Muscle of arm (tissue), 12 donors: ENCODE measurements around the gene ABHD2. TPM values are rescaled to one million over a fixed set of nuclear protein-coding genes. Genes with fewer than 3 reads are reported as not detected.
"Not testable (repeated sequence)": the region's sequence is repeated elsewhere in the genome, so short reads cannot be mapped to it uniquely, and the experiment has no call there.

ENCODE experiments used
- DNase-seq: peaks from one replicate; pipeline ENCODE4 v3.0.0-alpha.2; 2013
- polyA plus RNA-seq, 12 donors: library from polyadenylated mRNA; unstranded; fragments of 120-200 nt; gene quantifications; one replicate each; pipeline ENCODE4 v1.2.1, GENCODE V29; 2013; ENCODE audit not compliant: insufficient read length in 12 of 12

Gene ABHD2
- polyA plus RNA-seq, 12 donors: 17.1 to 28.5 (median 23.2) TPM; not detected in 1

- no peak for DNase-seq
These were observed 129.6 kb downstream of the ABHD2 start for GRCh38 chr15:89217686-89218376.

- DNase-seq: no peak
These were observed 130.3 kb downstream of the ABHD2 start for GRCh38 chr15:89218531-89218930.

- no peak for DNase-seq
These were observed 133.3 kb downstream of the ABHD2 start, which contains the start of gene RLBP1 for GRCh38 chr15:89221543-89221942. Gene RLBP1 (minus strand): TSS chr15:89221579. CDS start chr15:89218975, 2,604 bp downstream.

GRCh38 chr15:89225588-89225987 is 137.3 kb downstream of the ABHD2 start:
- DNase-seq: no peak

DNA sequence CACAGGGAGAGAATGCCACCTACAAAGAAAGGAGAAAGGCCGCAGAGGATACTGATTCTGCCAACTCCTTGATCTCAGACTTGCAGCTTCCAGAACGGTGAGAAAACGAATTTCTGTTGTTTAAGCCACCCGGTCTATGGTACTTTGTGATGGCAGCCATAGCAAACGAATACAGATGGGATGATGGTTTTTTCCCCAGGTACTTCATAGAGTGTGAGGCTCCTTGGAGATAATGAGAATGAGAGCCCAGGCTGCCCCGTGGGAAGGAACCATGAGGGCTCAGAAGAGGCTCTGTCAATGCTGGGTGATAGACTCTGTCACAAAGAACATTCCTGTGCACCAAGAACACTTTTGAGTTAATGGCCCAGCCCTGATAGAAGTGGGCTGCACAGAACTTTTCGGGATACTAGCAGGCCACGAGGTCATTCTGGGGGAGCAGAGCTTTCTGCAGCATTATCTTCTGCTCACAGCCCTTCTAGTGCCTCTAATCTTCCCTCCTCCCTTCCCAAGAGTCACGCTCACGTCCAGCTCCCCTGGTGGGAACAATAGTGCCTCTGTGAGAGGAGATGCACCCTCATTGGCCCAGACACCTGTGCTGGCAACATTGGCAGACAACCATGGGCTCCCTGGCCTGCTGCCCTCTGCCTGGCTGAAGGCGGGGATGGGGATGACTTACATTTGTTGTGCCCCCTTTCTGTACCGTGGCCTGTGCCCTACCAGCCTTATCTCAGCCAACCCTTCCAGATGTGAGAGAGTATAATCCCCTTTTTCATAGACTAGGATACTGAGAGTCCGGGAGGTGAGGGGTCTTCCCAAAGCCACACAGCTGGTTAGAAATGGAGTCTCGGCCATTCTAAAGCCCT is 138.3 kb downstream of the ABHD2 start:
- DNase-seq: no peak

DNA sequence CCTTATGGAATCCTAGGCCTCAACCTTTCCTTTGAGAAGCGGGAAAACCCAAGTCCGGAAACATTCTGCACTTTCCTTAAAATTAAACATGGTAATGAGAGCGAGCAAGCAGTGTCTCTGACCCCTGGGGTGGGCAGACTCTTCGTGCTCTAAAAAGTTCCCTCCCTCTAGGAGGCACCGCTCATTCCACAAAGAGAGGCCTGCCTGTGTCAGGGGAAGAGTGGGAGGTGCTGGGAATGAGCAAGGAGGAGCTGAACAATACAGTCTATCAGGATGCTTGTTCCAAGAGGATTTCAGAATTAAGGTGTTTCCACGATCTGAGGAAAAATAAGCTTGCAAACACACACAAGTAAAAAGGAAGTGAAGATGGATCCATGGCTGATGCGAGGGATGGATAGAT is 139.2 kb downstream of the ABHD2 start:
- no peak for DNase-seq

DNA sequence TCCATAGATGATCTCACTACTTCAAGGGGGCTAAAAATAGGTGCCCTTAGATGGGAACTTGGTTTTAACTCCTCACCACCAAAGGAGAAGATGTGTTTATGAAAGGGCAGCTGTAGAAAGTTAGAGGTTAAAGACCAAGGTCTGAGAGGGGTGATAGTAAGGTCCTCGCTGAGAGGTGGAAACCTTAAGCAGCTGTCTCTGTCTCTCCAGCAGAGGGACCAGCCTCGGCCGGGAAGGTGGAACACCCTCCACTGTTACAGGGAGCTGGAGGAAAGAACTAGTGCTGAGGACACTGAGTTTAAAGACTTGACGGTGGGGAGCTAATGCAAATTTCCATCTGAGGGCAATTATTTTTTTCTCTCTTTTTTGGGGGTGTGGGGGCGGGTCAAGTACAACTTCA is 142.0 kb downstream of the ABHD2 start:
- DNase-seq: no peak

DNA sequence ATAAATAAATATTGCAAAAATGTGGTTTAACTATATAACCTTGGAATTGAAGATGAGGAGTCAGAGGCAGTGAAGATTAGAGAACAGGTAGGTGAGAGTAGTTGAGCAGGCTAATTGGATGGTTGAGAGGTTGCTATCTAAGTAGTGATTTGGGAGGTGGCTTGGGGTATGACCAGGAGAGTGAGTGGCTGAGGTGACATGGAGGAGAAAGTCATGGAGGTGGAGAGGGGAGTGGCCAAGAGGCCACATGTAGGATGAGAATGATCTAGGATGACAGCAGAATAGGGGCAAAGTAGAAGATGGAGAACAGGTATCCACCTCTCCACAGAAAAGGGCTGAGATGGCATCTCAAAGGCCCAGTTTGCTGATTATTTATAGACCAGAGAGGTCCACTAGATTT is 143.6 kb downstream of the ABHD2 start:
- DNase-seq: no peak

GRCh38 chr15:89239883-89240810 is 151.9 kb downstream of the ABHD2 start:
- not testable (repeated sequence) for DNase-seq

DNA sequence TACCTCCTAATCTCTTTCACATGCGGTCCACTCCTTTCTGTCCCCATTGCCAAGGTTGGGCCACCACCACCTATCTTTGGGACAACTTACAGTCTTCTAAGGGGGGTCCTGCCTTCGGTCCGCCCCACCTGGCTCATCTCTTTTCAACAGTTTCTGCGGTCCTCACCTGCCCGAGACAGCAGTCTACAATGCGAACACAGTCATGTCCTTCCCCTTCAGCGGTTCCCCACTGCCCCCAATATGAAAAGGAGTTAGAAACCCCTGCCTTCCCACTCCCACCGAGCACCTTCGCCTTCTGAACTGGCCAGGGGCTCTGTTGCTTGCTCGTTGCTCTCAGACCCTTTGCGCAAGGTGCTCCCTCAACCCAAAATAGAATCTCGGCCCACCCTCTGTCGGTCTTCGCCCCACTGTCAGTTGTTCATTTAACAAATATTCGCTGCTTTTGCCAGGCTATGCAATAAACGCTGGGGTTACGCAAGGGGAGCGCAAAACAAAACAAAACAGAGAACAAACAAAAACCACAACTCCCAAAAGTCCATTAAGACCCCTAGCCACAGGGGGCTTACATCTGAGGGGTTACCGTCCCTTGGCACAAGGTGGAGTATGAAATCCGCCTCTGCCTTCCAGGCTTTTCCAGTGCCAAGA is 154.9 kb downstream of the ABHD2 start:
- DNase-seq: no peak

DNA sequence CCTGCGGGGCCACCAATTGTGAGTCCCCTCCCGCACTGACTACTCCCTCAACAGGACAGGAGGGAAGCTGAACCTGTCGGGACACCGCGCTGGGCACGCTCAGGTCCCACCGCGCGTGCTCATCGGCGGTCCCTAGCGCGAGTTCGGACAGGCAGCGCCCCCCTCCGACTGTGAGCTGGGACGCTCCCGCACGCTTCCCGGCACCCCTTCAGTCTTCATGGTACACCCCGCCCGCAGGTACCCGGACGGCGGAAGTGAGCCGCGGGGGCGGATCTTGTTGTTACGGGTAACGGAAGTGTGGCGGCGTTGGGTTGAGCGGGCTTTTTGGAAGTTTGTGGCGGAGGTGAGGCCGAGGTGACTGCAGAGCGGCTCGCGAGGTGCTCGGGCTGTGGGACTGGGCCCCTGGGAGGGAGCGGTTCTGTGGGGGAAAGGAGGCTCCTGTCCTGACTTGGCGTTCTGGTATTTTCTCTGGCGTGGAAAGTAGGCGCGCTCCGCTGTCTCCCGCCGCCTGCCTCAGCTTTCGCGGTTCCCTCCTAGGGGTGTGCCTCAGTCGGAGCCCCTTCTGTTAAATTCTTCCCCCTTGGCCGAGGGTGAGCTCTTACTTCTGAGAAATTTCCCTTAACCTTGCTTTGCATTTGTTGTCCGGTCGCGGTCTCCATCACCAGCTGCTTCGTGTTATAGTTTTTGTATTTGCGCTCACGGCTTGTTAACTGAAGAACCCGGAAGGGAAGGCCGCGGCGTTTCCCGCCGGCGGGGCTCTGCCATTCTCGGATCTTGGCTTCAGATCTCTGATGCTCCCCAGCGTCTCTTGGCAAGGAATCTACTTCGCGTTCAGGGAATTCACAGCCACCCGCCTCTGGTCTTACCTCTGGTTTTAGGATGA is 155.7 kb downstream of the ABHD2 start, which contains the start of gene FANCI:
Gene FANCI (plus strand): TSS at position 289 of the 883 bp plus-strand sequence. CDS start 3,669 bp downstream, outside the sequence.
- DNase-seq: peak; percentile 94

GRCh38 chr15:89244574-89244903 is 156.3 kb downstream of the ABHD2 start:
- DNase-seq: no peak

DNA sequence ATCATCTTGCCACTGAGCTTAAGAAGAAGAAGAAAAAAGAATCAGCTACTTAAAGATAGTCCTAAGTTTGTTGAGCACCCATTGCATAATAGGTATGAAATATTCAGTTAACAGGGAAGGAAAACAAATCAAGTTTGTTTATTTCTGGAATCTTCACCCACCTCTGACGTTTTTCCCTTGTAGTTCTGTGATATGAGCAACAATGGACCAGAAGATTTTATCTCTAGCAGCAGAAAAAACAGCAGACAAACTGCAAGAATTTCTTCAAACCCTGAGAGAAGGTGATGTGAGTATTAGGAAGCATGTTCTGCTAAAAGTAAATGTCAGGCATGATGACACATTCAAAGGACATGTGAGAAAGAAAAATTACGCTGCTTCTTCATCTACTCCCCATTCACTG is 159.2 kb downstream of the ABHD2 start:
- DNase-seq: no peak

DNA sequence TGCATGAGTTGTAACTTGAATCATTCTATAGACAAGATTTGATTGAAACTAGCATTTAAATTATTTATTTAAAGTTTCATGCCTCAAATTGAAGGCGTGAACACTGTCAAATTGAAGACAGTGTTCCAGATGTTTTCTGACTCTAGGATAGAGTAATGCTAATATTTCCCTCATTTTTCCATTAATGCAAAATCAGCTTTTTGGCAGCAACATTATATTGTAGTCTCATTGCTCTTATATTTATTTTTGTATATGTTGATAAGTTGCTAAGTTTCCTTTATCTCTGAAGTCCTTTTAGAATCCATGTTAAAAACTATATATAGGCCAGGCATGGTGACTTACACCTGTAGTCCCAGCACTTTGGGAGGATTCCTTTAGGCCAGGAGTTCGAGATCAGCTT is 160.3 kb downstream of the ABHD2 start:
- no peak for DNase-seq

DNA sequence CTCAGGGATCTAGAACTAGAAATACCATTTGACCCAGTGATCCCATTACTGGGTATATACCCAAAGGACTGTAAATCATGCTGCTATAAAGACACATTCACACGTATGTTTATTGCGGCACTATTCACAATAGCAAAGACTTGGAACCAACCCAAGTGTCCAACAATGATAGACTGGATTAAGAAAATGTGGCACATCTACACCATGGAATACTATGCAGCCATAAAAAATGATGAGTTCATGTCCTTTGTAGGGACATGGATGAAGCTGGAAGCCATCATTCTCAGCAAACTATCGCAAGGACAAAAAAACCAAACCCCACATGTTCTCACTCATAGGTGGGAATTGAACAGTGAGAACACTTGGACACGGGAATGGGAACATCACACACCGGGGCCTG is 161.9 kb downstream of the ABHD2 start:
- not testable (repeated sequence) for DNase-seq

Other genes starting within 250 kb of the ABHD2 start
- 10 to 100 TPM in 1 of 12 donors, 1 to 10 TPM in 9, not detected in 2; 5.6 to 18.2 (median 8.7) TPM for gene HAPLN3, start 192.9 kb upstream of the ABHD2 start, polyA plus RNA-seq
- 100 to 1,000 TPM in 9 of 12 donors, 10 to 100 TPM in 3; 89.2 to 842 (median 143) TPM for gene MFGE8, start 175.1 kb upstream of the ABHD2 start, polyA plus RNA-seq
- gene RLBP1, start 133.1 kb downstream of the ABHD2 start, polyA plus RNA-seq: under 1 TPM in 6 of 12 donors, not detected in 6; 0.08 to 0.38 (median 0.14) TPM
- 10 to 100 TPM in 11 of 12 donors, not detected in 1; 10.0 to 35.6 (median 20.1) TPM for gene FANCI, start 155.5 kb downstream of the ABHD2 start, polyA plus RNA-seq
- gene POLG, start 246.4 kb downstream of the ABHD2 start, polyA plus RNA-seq: 10 to 100 TPM in 11 of 12 donors, not detected in 1; 31.0 to 44.6 (median 37.2) TPM